Hepatocyte (in vitro differentiated cells): ENCODE measurements around the gene PLCL2. TPM values are rescaled to one million over a fixed set of nuclear protein-coding genes. Genes with fewer than 3 reads are reported as not detected.
A peak's percentile ranks its signal among the peaks of the same experiment; 100 is the strongest.

Source experiments
- DNase-seq: peaks from one replicate; pipeline ENCODE4 v3.0.0-alpha.2; 2016; ENCODE audit warnings: low spot score
- H2AFZ ChIP-seq: fragments of 200-600 bp; sonication (generic); 2 replicates; pipeline ENCODE4 v1.6.0; 2016; ENCODE audit warnings: antibody characterized with exemption, mild to moderate bottlenecking
- H3K27ac ChIP-seq: fragments of 200-600 bp; sonication (generic); 2 replicates; pipeline ENCODE4 v1.5.1; 2016; ENCODE audit warnings: mild to moderate bottlenecking
- H3K27me3 ChIP-seq: fragments of 200-600 bp; sonication (generic); 2 replicates; pipeline ENCODE4 v1.6.1; 2016
- H3K36me3 ChIP-seq: fragments of 200-600 bp; sonication (generic); replicated peaks from 2 replicates; pipeline ENCODE4 v1.5.1; 2016; ENCODE audit warnings: low read depth; ENCODE audit not compliant: insufficient read depth
- H3K4me1 ChIP-seq: fragments of 200-600 bp; sonication (generic); 2 replicates; pipeline ENCODE4 v1.5.1; 2016; ENCODE audit warnings: mild to moderate bottlenecking, moderate library complexity; ENCODE audit not compliant: insufficient read depth
- H3K4me2 ChIP-seq: fragments of 200-600 bp; sonication (generic); 2 replicates; pipeline ENCODE4 v1.6.0; 2016
- H3K4me3 ChIP-seq: fragments of 200-600 bp; sonication (generic); 2 replicates; pipeline ENCODE4 v1.5.1; 2016; ENCODE audit warnings: mild to moderate bottlenecking
- H3K79me2 ChIP-seq: fragments of 200-600 bp; sonication (generic); 2 replicates; pipeline ENCODE4 v1.6.0; 2017; ENCODE audit warnings: mild to moderate bottlenecking
- H3K9me2 ChIP-seq: fragments of 200-600 bp; sonication (generic); replicated peaks from 2 replicates; pipeline ENCODE4 v1.6.0; 2017; ENCODE audit warnings: mild to moderate bottlenecking; ENCODE audit not compliant: insufficient read depth
- H3K9me3 ChIP-seq: fragments of 200-600 bp; sonication (generic); 2 replicates; pipeline ENCODE4 v1.5.1; 2016; ENCODE audit warnings: low read depth, mild to moderate bottlenecking
- H4K20me1 ChIP-seq: fragments of 200-600 bp; sonication (generic); 2 replicates; pipeline ENCODE4 v1.6.0; 2016; ENCODE audit warnings: mild to moderate bottlenecking; ENCODE audit not compliant: insufficient read depth, poor library complexity, severe bottlenecking
- CTCF ChIP-seq: fragments of 200-600 bp; sonication (generic); IDR thresholded peaks from 2 replicates; pipeline ENCODE4 v1.5.1; 2016; ENCODE audit warnings: antibody characterized with exemption, mild to moderate bottlenecking; ENCODE audit not compliant: poor library complexity
- EZH2 ChIP-seq: fragments of 200-600 bp; sonication (generic); IDR thresholded peaks from 2 replicates; pipeline ENCODE4 v1.6.1; 2016; ENCODE audit warnings: antibody characterized with exemption, mild to moderate bottlenecking, borderline replicate concordance
- EZH2phosphoT487 ChIP-seq: fragments of 200-600 bp; sonication (generic); IDR thresholded peaks from one replicate; pipeline ENCODE4 v1.6.1; 2018; ENCODE audit warnings: antibody characterized with exemption, mild to moderate bottlenecking, low read depth, moderate library complexity; ENCODE audit not compliant: unreplicated experiment, severe bottlenecking
- WGBS: methylation state at CpG from one replicate; pipeline ENCODE4 v1.1.6; 2016; ENCODE audit warnings: low lambda C conversion rate; ENCODE audit errors: missing lambda C conversion rate; 5-methylcytosine and 5-hydroxymethylcytosine counted together
- polyA plus RNA-seq: library from polyadenylated mRNA; unstranded; fragments of >200 nt; fragmentation: Nextera tagmentation; extraction: Ambion mirVana; gene quantifications from 2 replicates; pipeline ENCODE4 v1.2.1, GENCODE V29; 2016
- total RNA-seq: library from RNA; depleted of rRNA; stranded (reverse); fragments of >200 nt; gene quantifications from 2 replicates; pipeline ENCODE4 v1.2.3, GENCODE V29; 2014

The PLCL2 gene
- total and polyA plus RNA-seq, 2 experiments from 2014 or later = 3.2 to 14.2 TPM

GRCh38 chr3:16883723-16884083 lies 1.1 kb upstream of the PLCL2 start:
- peaks cover 21% of the 10 kb centered on the region for H3K79me2 ChIP-seq
- H3K36me3 ChIP-seq = no peaks in the 10 kb centered on the region
- TF ChIP-seq EZH2 (no peak), CTCF (no peak), EZH2phosphoT487 (no peak)
- peaks cover 8% of the 10 kb centered on the region for H3K4me1 ChIP-seq
- peak overlapping the region; percentile 96 for H3K4me2 ChIP-seq
- H2AFZ ChIP-seq = peak overlapping the region; percentile 99
- no peaks in the 10 kb centered on the region for H3K27me3 ChIP-seq
- no peaks in the 10 kb centered on the region for H3K9me2 ChIP-seq
- WGBS = 70% methylated on average over 15 of the region's 16 CpGs
- peak overlapping the region; percentile 91 for H3K4me3 ChIP-seq
- H3K27ac ChIP-seq = peak overlapping the region; percentile 83
- DNase-seq = no peak
- H3K9me3 ChIP-seq = no peaks in the 10 kb centered on the region
- H4K20me1 ChIP-seq = no peaks in the 10 kb centered on the region

DNA sequence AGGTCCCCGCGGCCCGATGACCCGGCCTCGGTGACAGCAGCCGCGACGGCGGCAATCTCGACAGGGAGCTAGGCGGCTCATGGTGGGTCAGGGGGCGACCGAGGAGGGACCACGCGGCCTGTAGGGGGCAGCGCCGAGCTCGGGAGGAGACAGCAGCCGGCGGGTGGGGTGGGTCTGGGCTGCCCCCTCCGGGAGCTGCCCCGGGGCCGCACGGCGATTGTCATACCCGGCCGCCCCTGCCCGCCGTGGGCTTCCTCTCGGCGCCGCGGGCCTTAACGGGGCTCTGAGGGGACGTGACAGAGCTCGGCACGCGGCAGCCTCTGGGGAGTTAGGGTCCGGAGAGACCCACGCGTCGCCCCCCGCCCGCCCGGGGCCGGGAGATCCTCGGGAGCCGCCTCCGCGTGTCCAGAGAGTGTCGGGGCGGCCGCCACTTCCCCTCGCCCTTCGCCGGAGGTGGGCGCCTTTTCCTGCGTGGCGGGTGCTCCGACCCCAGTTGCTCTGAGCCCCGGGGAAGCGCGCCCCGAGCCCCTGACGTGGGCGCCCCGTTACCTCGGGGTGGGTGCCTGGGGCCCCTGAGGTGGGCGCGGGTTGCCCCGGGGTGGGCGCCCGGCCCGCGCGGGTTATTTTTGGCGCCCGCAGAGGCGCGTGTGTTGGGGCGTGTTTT lies 539 bp upstream of the PLCL2 start:
- H4K20me1 ChIP-seq = no peaks in the 10 kb centered on the region
- TF ChIP-seq CTCF (peak; percentile 66), EZH2phosphoT487 (no peak)
- no peaks in the 10 kb centered on the region for H3K9me2 ChIP-seq
- H3K27ac ChIP-seq = peak overlapping the region; percentile 83
- no peaks in the 10 kb centered on the region for H3K36me3 ChIP-seq
- H3K79me2 ChIP-seq = peaks cover 26% of the 10 kb centered on the region
- H2AFZ ChIP-seq = peak overlapping the region; percentile 99
- no peaks in the 10 kb centered on the region for H3K9me3 ChIP-seq
- 6% methylated on average over 12 of the region's 81 CpGs for WGBS
- peak overlapping the region; percentile 96 for H3K4me2 ChIP-seq
- H3K4me1 ChIP-seq = peaks cover 8% of the 10 kb centered on the region
- no peaks in the 10 kb centered on the region for H3K27me3 ChIP-seq
- peak; percentile 84 for DNase-seq
- peak overlapping the region; percentile 91 for H3K4me3 ChIP-seq

- Histone ChIP-seq H3K4me1 (peaks cover 8% of the 10 kb centered on the region), H3K4me3 (peak overlapping the region; percentile 91), H3K9me3 (no peaks in the 10 kb centered on the region), H3K4me2 (peak overlapping the region; percentile 96), H3K9me2 (no peaks in the 10 kb centered on the region), H3K27me3 (no peaks in the 10 kb centered on the region), H3K36me3 (no peaks in the 10 kb centered on the region), H2AFZ (peak overlapping the region; percentile 88), H3K27ac (peak overlapping the region; percentile 83), H3K79me2 (peaks cover 39% of the 10 kb centered on the region), H4K20me1 (no peaks in the 10 kb centered on the region)
- DNase-seq = no peak
- WGBS = 31% methylated on average over 15 of the region's 15 CpGs
- TF ChIP-seq CTCF (no peak), EZH2phosphoT487 (no peak), EZH2 (no peak)
Observed at GRCh38 chr3:16885593-16886302, 993 bp downstream of the PLCL2 start.
